Measurements from ENCODE around the gene NT5M.
"Not testable (repeated sequence)": the region's sequence is repeated elsewhere in the genome, so short reads cannot be mapped to it uniquely, and the experiment has no call there.

Gene NT5M

DNA sequence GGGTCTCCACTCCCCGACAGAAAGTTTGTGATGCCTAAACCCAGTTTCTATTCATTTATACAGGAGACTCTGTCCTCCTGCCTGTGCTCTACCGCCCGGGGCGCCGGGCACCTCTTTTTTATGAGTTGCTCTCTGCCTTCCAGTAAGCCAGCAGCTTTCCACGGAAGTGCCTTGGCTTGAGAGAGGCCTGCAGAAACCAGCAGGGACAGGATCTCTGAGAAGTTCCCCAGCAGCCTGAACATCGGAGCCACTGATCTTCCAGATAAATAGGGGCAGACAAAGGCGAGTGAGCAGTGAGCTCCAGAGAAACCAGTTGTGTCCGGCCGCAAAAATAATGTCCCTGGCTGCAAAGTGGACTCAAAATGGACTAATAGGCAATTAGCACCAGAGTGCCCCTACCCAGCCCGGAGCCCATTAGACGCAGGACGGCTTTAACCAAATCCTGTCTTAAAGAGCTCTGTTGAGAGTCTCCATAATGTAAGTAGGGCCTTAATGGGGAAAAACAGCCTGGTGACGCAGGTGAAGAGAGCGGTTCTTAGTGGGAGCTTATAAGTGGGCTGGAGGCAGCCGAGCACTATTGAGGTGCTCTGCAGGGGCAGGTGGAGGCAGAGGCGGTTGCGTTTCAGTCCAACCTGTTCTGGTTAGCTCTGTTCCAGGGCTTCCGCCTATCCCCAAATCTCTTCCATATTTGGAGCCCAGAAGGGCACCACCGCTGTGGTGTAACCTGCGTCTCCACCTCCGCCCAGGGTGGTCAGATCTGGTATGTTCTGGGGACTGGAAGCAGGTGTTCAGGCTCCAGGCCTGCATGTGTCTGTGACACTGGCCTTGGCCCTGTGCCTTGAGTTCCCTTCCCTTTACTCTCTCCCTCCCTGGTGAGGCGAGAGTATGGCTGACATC is 74.1 kb downstream of the NT5M start:
- no peak for DNase-seq

DNA sequence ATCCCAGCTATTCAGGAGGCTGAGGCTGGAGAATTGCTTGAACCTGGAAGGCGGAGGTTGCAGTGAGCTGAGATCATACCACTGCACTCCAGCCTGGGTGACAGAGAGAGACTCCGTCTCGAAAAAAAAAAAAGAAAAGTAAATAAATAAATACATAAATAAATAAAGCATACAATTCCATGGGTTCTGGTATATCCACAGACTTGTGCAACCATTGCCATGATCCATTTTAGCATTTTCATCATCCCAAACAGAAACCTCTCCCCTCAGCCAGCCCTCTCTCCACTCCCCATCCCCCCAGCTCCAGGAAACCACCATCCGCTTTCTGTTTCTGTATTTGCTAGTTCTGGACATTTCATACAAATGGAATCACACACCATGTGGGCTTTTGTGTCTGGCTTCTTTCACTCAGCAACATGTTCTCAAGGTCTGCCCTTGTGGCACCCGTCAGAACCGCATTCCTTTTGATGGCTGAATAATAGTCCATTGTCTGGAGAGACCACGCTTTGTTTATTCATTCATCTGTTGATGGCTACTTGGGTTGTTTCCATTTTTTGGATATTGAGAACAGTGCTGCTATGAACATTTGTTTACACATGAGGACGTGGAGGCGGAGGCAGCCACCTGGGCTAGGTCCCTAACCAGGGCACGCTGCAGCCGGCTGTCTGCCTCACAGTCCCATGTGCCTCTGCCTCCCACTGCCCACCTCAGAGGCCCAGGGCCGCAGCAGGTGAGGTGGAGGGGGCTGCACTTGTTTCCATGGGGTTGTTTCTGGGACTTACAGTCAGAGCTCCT is 76.2 kb downstream of the NT5M start:
- no peak for DNase-seq

DNA sequence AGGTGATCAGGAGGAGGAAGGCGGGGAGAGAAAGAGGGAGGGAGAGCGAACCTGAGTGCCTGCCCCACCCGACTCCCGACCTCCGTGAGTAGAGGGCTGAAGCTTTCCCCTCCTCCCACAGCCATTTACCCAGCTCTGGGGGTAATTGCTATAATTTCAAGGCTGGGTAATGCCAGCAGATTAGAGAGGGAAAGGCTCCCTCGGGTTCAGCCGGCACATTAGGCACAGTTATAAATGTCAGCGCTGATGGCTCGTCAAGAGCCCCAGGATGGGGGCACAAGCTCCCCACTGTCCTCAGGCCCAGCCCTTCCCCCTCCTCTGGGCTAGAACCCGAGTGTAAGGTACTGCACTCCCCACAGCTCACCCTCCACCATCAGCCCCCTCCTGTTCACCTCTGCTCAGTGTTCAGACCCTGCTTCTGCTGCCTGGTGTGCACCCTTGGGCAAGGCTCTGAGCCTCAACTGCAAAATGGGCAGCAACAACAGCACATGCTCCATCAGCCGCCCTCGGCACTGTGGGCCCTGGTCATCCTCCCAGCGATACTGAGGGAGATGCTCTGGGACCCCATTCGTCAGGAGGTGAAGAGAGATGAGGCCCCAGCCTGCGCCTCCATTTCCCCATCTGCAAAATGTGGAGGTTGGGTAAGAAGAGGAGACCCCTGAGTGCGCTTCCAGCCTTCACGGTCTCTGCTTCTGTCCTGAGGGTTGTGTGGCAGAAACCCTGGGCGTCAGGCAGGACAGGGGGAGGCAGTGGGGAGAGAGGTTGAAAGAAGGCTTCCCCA is 77.2 kb downstream of the NT5M start:
- DNase-seq, result no peak

DNA sequence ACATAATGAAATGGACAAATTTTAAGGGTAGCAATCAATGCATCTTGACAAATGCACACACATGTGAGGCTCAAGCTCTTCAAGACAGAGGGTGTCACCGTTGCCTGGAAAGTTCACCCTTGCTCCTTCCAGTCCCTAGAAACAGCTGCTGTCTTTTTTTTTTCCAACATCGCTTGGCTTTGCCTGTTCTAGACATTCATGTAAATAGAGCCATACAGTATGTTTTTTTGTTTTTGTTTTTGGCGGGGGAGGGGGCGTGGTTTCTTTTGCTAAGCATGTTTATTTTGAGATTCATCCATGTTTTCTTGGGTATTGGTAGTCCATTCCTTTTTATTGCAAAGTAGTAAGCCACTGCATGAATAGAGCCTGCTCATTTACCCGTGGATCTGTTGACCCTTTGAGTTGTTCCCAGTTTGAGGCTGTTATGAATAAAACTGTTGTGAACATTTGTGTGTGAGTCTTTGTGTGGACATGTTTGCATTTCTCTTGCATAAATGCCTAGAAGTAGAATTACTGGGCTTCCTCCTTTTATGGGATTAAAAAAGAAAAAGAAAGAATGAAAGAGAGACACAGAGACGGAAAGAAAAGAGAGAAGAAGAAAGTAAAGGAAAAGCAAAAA is 78.4 kb downstream of the NT5M start:
- DNase-seq, result no peak

DNA sequence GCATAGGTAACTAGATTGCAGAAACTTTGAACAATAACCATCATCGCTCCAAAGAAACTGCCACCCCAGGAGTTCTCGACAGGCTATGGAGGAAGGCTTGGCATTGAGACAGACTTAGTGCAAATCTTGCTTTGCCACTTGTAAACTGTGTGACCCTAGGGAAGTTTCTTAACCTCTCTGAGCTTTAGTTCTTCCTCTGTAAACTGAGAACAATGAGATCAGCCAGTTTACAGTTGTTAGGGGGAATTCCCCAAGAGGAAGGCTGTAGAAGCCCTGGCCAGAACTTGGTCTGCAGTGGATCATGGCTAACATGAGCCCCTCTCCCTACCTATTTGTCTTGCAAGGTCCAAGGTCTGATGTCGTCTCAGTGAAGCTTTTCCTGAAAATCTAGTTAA is 78.9 kb downstream of the NT5M start:
- DNase-seq, result no peak

DNA sequence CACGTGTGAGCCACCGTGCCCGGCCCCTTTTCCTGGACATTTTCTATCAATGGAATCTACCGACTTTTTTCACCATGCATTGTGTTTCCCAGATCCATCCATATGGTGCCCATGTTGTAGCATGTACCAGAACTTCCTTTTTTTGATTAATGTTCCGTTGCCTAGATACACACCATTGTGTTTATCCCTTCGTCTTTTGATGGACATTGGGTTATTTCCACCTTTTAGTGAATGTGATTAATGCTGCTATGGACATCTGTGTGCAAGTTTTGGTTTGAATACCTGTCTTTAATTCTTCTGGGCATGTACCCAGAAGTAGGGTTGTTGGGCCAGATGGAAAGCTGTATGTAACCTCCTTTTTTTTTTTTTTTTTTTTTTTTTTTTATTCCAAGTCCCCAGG is 79.8 kb downstream of the NT5M start:
- no peak for DNase-seq

DNA sequence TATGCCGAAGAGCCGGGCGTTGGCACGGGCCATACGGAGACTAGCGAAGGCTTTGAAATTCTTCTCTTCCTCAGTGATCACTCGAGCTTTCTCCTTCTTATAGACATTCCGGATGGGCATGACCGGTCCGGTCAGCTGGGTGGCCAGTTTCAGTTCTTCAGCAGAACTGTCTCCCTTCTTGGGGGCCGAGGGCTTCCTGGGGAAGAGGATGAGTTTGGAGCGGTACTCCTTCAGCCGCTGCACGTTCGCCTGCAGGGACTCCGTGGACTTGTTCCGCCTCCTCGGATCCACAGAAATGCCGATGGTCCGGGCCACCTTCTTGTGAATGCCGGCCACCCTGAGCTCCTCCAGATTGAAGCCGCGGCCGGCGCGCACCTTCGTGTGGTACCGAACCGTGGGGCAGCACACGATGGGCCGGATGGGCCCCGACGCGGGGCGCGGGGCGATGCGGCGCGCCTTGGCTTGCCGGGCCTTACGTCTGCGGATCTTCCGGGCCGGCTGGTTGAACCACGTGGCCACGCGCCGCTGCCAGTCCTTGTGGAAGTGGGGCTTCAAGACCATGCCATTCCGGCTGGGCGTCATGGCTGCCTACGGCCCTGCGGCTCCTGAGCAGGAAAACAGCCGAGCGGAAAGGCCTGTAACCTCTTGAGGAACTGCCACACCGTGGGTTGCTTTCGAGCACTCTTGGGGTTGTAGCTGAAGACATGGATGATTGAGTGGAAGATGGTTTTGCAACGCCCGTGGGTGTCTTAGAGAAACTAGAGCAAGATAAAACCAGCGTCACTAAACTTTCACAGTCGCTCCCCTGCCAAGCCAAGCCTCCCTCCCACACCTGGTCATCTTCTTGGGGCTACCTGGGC is 80.5 kb downstream of the NT5M start:
- not testable (repeated sequence) for DNase-seq

DNA sequence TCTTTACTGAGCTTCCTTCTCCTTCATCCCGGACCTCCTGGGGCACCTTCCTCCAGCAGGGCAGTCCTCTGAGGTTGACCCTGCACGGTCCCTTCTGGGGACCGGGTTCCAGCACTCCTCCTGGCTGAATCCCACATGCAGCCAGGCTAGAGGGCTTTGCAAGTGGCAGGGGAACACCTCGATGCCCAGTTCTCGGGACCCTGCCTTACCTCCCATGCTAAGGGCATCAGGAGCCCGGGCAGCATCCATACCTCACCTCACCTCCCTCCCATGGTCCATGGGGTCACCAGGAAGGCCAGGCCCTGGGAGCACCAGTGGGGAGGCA is 81.1 kb downstream of the NT5M start:
- no peak for DNase-seq

DNA sequence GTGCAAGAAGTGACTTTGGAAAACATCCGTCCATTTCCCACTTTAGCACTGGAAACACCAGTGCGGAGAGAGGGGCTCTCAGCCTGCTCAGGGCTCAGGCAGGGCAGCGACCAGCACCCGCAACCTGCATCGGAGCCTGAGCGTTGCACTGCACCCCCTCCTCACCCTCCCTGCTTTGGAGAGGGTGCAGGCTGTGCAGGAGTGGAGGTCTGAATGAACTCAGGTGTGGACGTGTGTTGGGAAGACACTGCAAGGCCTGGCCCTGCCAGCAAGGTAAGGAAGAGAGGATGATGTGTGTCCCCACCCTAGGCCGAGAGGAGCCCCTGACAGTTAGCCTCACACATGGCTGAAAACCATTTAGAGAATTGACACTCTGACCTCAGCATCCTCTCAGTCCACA is 81.8 kb downstream of the NT5M start:
- DNase-seq, result no peak

DNA sequence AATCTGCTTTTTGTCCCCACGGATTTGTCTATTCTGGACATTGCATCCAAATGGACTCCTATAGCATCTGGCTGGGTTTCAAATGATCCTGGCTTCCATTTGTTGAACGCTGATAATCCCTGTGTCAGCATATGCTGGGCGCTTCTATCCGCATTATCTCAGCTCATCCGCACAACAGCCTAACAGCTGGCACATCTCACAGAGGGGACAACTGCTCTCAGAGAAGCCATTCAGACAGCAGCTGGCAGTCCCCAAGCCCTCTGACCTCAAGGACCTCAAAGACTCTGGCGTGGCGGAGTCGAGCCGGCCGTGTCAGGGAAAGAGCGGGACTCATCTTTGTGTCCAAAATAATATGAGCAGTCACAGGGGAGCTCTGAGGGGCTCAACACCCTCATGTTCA is 82.3 kb downstream of the NT5M start:
- no peak for DNase-seq

DNA sequence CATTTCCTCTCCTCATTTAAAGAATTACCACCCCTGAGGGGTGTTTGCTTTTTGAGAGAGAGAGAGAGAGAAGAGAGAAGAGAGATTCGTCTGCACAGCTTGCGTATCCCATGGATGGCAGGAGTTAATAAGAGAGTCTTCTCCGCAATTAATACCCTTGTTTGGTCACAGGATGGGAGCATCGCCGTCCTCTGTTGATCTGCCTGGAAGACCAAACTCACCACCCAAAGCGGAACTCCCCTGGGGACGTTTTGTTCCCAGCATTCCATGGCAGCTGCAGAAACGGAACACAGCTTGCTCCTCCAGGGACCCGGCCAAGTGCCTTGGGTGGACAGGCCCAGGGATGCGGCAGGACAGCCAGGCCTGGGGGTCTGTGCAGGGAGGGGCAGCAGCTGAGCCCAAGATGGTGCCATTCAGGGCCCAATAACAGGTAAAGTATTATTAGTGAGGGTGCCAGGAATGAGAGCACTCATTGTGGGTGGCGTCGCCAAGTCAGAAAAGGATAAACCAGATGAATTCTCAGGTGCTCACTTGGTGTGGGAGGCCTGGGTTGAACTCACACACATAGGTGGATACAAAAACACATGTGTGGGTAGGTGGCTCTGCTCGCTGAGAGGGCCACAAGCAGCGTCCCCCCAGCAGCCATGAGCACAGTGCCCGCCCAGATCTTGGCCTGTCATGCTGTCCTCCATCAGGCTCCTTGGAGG is 83.1 kb downstream of the NT5M start:
- DNase-seq, result no peak

DNA sequence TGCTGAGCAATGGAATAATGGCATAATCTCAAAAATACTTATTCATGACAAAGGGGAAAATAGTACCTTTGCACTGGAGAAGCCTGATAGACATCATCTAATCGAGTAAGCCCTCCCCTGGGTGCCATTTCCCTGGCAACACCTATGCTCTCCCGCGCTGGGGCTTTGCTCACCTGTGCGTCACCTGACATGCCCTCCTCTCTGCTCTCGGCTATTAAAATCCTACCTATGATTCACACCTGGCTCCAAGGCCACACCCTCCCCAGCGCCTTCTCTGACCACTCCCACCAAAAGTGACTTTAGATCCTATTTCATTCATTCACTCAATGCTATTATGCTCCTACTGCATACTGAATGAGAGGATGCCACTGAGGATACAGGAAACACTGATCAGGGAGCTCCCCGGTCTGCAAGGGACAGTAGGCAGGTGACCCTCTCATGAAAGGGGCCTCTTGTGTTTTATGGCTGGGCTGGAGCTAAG is 83.9 kb downstream of the NT5M start:
- no peak for DNase-seq

DNA sequence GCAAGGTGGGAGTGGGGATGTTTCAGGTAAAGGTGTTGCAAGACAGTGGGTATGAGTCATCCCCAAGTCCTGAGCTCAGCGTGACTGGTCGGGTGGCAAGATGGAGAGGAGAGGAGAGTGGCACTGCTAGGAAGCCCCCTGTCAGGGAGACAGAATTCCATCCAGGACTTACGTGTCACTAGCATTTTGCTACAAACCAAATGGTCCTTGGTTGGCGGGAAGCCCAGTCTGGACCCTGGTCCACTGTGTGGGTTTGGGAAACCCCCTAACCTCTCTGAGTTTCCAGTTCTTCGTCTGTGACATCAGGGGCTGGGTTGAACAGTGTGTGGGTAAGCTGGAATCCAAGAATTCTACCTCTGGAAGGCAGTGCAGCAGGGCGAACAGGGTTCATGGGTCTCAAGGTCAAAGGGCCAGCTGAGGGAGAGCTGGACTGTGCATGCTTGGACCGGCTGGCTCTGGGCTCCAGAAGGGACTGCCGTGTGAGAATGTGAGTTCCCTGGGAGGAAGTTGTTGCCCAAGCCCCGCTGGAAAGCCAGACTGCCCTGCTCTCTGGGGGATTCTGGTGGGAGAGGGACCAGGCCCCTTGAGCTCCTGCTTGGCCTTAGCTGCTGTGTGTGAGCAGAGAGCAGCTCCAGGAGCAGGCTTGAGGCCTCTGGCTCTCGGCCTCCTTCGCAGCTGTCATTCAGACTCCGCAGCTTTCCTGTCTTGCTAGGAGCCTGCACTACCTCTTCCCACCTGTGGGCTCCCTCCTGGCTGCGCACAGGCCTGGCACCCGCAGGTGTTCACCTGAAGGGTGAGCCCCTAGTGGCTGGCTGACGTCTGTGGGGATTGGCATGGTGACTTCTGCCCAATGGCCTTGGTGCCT is 84.6 kb downstream of the NT5M start:
- no peak for DNase-seq

DNA sequence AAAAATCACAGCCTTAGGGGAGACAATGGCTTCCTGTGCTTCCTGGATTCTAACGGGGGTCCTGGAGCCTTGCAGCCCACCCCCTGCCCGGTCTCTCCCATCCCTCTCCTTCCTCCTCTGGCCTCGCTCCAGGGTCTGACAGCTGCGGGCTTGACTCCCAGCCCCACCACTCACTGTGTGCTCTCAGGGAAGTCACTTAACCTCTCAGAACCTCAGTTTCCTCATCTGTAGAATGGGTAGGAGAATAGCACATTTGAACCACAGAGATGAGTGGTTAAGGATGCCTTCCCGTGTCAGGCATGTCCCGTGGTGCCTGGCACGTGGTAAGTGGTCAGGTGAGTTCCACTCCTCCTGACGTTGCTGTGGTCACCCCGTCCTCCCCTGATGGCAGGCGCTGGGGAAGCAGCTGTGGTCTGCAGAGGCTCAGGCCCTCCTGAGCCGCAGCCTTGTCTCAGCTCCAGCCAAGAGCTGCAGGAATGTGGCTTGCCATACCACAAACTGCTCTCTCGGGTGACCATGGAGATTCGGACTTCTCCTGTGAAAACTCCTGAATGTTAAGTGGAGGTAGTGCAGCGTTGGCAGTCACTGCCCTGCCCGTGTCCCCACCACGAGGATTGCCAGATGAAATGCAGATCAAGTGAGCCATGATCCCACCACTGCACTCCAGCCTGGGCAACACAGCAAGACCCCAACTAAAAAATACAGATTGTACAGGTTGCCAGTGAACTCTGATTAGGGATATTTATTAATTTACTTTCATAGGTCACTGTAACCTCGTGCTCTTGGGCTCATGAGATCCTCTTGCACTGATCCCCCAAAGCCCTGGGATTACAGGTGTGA is 85.7 kb downstream of the NT5M start:
- no peak for DNase-seq

DNA sequence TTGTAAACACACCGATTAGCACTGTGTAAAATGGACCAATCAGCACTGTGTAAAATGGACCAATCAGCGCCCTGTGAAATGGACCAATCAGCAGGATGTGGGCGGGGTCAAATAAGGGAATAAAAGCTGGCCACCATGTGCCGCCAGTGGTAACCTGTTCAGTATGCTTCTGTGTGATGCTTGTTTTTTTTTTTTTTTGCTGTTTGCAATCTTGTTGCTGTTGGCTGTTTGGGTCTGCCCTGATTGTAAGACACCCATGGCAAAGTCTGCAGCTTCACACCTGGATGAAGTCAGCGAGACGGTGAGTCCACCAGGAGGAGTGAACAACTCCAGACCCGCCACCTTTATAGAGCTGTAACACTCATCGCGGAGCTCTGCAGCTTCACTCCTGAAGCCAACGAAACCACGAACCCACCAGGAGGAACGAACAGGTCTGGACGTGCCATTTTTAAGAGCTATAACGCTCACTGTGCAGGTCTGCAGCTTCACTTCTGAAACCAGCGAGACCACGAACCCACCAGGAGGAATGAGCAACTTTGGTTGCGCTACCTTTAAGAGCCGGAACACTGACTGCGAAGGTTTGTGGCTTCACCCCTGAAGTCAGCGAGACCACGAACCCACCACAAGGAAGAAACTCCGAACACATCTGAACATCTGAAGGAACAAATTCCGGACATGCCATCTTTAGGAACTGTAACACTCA is 88.6 kb downstream of the NT5M start:
- DNase-seq, result no peak

DNA sequence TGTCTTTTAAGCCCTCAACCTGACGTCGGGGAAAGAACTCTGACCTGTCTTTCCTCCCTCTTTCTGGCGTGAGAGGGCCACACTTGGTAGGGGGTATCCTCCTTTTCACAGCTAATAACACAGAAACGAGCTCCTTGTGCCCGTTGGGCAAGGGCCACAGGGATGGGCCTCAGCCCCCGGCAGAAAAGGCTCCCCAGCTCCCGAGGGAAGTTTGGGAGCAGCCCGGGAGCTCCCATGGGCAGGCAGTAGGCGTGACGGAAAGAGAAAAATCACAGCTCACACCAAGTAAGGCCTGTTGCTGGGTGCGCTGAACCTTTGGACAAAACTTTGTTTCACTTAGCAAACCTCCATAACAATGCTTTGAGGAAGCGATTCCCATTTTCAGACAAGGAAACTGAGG is 90.8 kb downstream of the NT5M start:
- no peak for DNase-seq

DNA sequence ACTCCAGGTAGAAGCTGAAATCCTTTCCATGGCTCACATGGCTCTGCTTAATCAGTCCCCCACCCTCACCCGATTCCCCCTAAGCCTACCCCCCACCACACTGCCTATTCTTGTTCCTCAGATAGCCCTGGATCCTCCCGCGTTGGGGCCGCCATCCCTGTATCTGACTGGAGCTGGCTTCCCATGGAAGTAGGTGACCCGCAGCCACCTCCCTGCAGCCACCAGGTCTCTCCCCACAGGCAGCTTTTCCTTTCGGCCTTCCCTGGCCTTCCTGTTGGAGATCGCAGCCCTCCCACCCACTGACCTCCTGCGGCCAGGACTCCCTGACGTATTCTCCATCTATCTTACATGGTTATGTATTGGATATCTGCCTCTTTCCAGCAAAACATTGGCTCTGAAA is 91.3 kb downstream of the NT5M start:
- DNase-seq, result no peak

DNA sequence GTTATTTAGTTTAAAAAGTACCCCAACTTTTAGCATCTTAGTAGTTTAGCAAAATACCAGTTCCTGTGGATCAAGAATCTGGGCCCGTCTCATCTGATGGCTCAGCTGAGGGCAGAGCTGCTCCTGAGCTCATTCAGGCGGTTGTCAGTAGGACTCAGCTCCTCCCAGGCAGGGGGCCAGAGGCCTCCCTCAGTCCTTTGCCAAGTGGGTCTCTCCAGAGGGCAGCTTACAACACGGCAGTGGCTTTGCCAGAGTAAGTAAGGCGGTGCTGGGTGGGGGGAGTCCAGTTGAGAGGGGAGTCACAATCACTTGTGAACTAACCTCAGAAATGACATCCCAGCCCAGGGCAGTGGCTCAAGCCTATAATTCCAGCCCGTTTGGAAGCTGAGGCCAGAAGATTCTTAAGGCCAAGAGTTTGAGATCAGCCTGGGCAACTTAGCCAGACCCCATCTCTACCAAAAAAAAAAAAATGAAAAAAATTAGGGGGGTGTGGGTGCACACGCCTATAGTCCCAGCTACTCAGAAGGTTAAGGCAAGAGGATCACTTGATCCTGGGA is 92.2 kb downstream of the NT5M start:
- no peak for DNase-seq
